Smooth muscle cell (in vitro differentiated cells): Measurements from ENCODE around the gene PCNA. TPM values are rescaled to one million over a fixed set of nuclear protein-coding genes. Genes with fewer than 3 reads are reported as not detected.

ENCODE experiments used
- DNase-seq: peaks from one replicate; lab custom pipeline; 2025; ENCODE audit not compliant: unreplicated experiment; lab: John Stamatoyannopoulos, UW
- H2AFZ ChIP-seq: fragments of 200-600 bp; sonication (generic); 2 replicates; pipeline ENCODE4 v1.6.0; 2016; ENCODE audit warnings: antibody characterized with exemption, low read depth, mild to moderate bottlenecking
- H3F3A ChIP-seq: fragments of 200-600 bp; sonication (generic); 2 replicates; pipeline ENCODE4 v1.6.0; 2017; ENCODE audit warnings: antibody characterized with exemption, low read depth
- H3K27ac ChIP-seq: fragments of 200-600 bp; sonication (generic); 2 replicates; pipeline ENCODE4 v1.5.1; 2016; ENCODE audit warnings: low read depth, mild to moderate bottlenecking
- H3K27me3 ChIP-seq: fragments of 200-600 bp; sonication (generic); 2 replicates; pipeline ENCODE4 v1.6.1; 2016; ENCODE audit warnings: low read depth, mild to moderate bottlenecking
- H3K36me3 ChIP-seq: fragments of 200-600 bp; sonication (generic); 2 replicates; pipeline ENCODE4 v1.5.1; 2016; ENCODE audit warnings: low read depth
- H3K4me1 ChIP-seq: fragments of 200-600 bp; sonication (generic); 2 replicates; pipeline ENCODE4 v1.5.1; 2016; ENCODE audit warnings: low read depth
- H3K4me2 ChIP-seq: fragments of 200-600 bp; sonication (generic); 2 replicates; pipeline ENCODE4 v1.6.0; 2016; ENCODE audit warnings: mild to moderate bottlenecking
- H3K4me3 ChIP-seq: fragments of 200-600 bp; sonication (generic); 2 replicates; pipeline ENCODE4 v1.5.1; 2016; ENCODE audit warnings: mild to moderate bottlenecking
- H3K79me2 ChIP-seq: fragments of 200-600 bp; sonication (generic); 2 replicates; pipeline ENCODE4 v1.6.0; 2016; ENCODE audit warnings: low read depth, mild to moderate bottlenecking
- H3K9ac ChIP-seq: fragments of 200-600 bp; sonication (generic); 2 replicates; pipeline ENCODE4 v1.6.0; 2016; ENCODE audit warnings: low read depth
- H3K9me3 ChIP-seq: fragments of 200-600 bp; sonication (generic); replicated peaks from 2 replicates; pipeline ENCODE4 v1.5.1; 2016; ENCODE audit warnings: low read depth
- H4K20me1 ChIP-seq: fragments of 200-600 bp; sonication (generic); 2 replicates; pipeline ENCODE4 v1.6.0; 2016; ENCODE audit warnings: low read depth
- CTCF ChIP-seq: fragments of 200-600 bp; sonication (generic); IDR thresholded peaks from 2 replicates; pipeline ENCODE4 v1.5.1; 2017; ENCODE audit warnings: borderline replicate concordance, mild to moderate bottlenecking, antibody characterized with exemption; ENCODE audit not compliant: insufficient read depth, poor library complexity, severe bottlenecking
- WGBS: methylation state at CpG from one replicate; pipeline ENCODE4 v1.1.7; 2016; ENCODE audit warnings: low lambda C conversion rate; 5-methylcytosine and 5-hydroxymethylcytosine counted together
- polyA plus RNA-seq: library from polyadenylated mRNA; unstranded; fragments of >200 nt; fragmentation: Nextera tagmentation; extraction: Ambion mirVana; gene quantifications from 2 replicates; pipeline ENCODE4 v1.2.1, GENCODE V29; 2016
- total RNA-seq: library from RNA; depleted of rRNA; stranded (reverse); fragments of >200 nt; gene quantifications from 2 replicates; pipeline ENCODE4 v1.2.3, GENCODE V29; 2014

Gene PCNA
- total and polyA plus RNA-seq, 2 experiments from 2014 or later: 78.7 to 178 TPM

GRCh38 chr20:5092765-5093339 lies 26.9 kb downstream of the PCNA start:
- TF ChIP-seq CTCF: no peak
- 98% methylated on average over 4 of the region's 4 CpGs for WGBS
- no peak overlapping the region for H3K27ac ChIP-seq

GRCh38 chr20:5091902-5092301 lies 27.9 kb downstream of the PCNA start:
- Histone ChIP-seq H3K4me1 (no peaks in the 10 kb centered on the region), H3K36me3 (no peaks in the 10 kb centered on the region), H2AFZ (no peak overlapping the region), H3K4me3 (no peak overlapping the region), H3K9ac (no peak overlapping the region), H3K9me3 (no peaks in the 10 kb centered on the region), H3K79me2 (no peaks in the 10 kb centered on the region), H3K4me2 (no peak overlapping the region), H3K27ac (no peak overlapping the region), H4K20me1 (no peaks in the 10 kb centered on the region), H3K27me3 (no peaks in the 10 kb centered on the region), H3F3A (no peaks in the 10 kb centered on the region)
- no peak for TF ChIP-seq CTCF
- DNase-seq: no peak
- WGBS: 93% methylated on average over 6 of the region's 6 CpGs

More at GRCh38 chr20:5092765-5093339, 26.9 kb downstream of the PCNA start:
- no peaks in the 10 kb centered on the region for H4K20me1 ChIP-seq
- no peaks in the 10 kb centered on the region for H3K36me3 ChIP-seq
- H3K4me1 ChIP-seq: no peaks in the 10 kb centered on the region
- H3K4me3 ChIP-seq: no peak overlapping the region
- no peaks in the 10 kb centered on the region for H3K27me3 ChIP-seq
- H3K79me2 ChIP-seq: no peaks in the 10 kb centered on the region
- H3K9ac ChIP-seq: no peak overlapping the region
- H3K4me2 ChIP-seq: no peak overlapping the region
- DNase-seq: no peak
- no peak overlapping the region for H2AFZ ChIP-seq
- H3F3A ChIP-seq: no peaks in the 10 kb centered on the region
- H3K9me3 ChIP-seq: no peaks in the 10 kb centered on the region

- Histone ChIP-seq H3K36me3 (no peaks in the 10 kb centered on the region), H3K27ac (no peak overlapping the region), H3F3A (no peaks in the 10 kb centered on the region), H2AFZ (no peak overlapping the region), H3K9me3 (no peaks in the 10 kb centered on the region), H3K4me1 (no peaks in the 10 kb centered on the region), H3K27me3 (no peaks in the 10 kb centered on the region), H3K79me2 (no peaks in the 10 kb centered on the region), H3K4me3 (no peak overlapping the region), H4K20me1 (no peaks in the 10 kb centered on the region), H3K9ac (no peak overlapping the region), H3K4me2 (no peak overlapping the region)
- WGBS: 79% methylated on average over 4 of the region's 4 CpGs
- no peak for TF ChIP-seq CTCF
- DNase-seq: no peak
These were observed 29.6 kb downstream of the PCNA start for GRCh38 chr20:5090191-5090590.

GRCh38 chr20:5088688-5089087 lies 31.1 kb downstream of the PCNA start:
- Histone ChIP-seq H3K9me3 (no peaks in the 10 kb centered on the region), H2AFZ (no peak overlapping the region), H3F3A (no peaks in the 10 kb centered on the region), H3K4me2 (no peak overlapping the region), H3K79me2 (no peaks in the 10 kb centered on the region), H3K27me3 (no peaks in the 10 kb centered on the region), H3K4me1 (no peaks in the 10 kb centered on the region), H3K27ac (no peak overlapping the region), H3K36me3 (no peaks in the 10 kb centered on the region), H3K9ac (no peak overlapping the region), H4K20me1 (no peaks in the 10 kb centered on the region), H3K4me3 (no peak overlapping the region)
- TF ChIP-seq CTCF: no peak
- no peak for DNase-seq
- 94% methylated on average over 3 of the region's 3 CpGs for WGBS
